GM18520 (cell line): Measurements from ENCODE around the gene CTAGE1.

Experiments
- ATAC-seq: cut with Tn5 transposase; IDR thresholded peaks from one replicate; pipeline ENCODE4 v1.9.1; 2021; ENCODE audit not compliant: unreplicated experiment

Gene CTAGE1

DNA sequence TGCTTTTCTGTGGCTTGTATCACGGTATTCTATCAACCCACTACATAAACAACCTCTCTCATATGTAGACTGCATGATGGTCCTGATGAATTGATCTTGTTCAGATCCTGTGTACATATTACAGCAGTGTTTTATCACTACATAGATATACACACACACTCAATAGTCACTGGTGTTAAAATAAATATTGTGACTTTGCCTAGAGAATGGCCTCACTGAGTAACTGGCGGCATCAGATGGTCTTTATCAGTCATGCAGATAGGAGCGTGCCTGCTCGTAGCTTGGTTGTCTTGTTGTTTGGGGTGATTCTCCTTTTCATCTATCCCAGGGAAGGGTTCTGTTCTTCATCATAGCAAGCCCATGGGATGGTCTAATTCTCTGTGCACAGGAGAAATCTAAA lies 18.4 kb upstream of the CTAGE1 start:
- ATAC-seq = no peak

DNA sequence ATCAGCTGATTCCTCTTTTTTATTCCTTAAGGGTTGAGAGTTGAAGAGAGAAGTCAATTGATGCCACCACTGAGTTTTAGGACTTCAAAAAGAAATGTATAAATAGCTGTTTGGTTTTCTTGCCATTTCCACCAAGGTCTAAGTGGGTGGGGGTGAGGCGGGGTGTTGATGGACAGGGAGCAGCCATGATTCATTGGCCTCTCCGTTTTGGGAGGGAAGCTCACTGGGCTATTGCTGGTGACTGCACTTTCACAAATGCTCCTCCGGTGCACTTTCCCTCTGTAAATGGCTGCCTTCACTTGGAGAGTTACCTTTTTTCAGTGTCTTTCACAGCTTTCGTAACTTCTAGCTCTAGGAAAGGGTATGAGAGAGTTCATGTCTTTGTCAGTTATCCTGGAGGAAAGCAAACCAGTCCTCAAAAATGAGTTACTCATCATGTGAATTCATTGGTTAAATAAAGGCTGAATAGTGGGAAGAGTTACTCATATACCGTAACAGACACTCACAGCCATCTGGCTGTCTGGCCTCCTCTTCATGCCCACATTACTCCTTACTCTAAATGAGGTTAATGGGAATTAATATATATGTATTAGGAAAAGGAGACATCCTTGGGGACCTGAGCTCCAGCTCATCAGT lies 17.4 kb upstream of the CTAGE1 start:
- ATAC-seq = no peak

DNA sequence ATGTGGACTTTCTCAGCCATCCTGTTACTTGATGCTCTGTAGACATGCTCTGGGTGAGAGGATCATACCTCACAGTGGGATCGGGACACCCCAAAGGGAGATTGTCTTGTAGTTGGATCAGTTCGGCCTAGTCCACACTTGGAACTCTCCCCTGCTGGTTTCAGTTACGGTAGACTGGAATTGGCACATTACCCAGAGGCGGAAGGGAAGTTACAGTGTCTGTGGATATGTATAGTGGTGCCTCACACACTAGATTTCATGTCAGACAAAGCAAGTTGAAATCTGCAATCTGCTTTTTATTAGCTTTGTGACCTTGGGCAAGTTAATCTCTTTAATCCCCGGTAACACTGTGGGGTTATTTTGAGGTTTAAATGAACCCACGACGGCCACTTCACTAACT lies 16.2 kb upstream of the CTAGE1 start:
- no peak for ATAC-seq

GRCh38 chr18:22432657-22433137 lies 15.0 kb upstream of the CTAGE1 start:
- ATAC-seq = no peak

- ATAC-seq = no peak
These were observed 11.8 kb upstream of the CTAGE1 start for GRCh38 chr18:22429564-22429963.

DNA sequence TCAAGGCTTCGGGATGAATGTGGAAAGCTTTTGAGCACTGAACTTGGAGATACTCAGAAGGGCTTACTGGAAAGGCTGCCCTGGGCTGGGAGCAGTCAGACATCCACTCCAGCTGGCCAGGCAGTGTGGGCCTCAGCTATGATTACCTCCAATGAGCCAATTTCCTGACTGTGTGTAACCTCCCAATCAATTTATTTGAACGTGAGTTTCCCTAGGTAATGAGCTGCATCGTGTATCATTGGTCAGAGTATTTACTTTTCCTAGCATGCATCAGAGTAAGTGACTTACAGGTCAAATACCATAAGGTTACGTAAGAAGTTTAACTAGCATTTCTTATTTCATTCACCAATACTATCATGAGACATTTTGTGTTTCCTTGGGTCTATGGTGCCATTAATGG lies 11.0 kb upstream of the CTAGE1 start:
- no peak for ATAC-seq

GRCh38 chr18:22427822-22428549 lies 10.3 kb upstream of the CTAGE1 start:
- ATAC-seq = no peak

DNA sequence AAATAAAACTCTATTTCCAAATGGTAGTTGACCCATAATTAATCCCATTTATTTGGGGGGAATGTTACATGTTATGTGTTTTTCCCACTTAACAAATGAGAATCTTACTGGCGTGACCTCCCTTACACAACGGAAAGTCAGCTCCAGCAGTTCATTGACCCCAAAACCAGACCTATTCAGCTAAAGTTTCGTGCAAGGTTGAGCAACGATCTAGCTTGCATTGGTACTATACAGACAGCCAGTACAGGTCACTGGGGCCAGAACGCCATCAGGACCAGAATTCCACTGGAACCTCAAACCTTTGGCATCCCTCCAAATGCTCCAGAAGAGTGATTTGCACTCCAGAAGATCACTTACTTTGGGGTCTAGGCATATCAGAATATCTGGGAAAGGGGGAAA lies 6.8 kb upstream of the CTAGE1 start:
- no peak for ATAC-seq

- no peak for ATAC-seq
These were observed 6.3 kb upstream of the CTAGE1 start for GRCh38 chr18:22423878-22424564.

- no peak for ATAC-seq
These were observed 5.3 kb upstream of the CTAGE1 start for GRCh38 chr18:22422909-22423548.

GRCh38 chr18:22420652-22421051 lies 2.9 kb upstream of the CTAGE1 start:
- ATAC-seq = no peak

GRCh38 chr18:22412176-22412911 lies 5.4 kb downstream of the CTAGE1 start:
- ATAC-seq = no peak

GRCh38 chr18:22411446-22411845 lies 6.3 kb downstream of the CTAGE1 start:
- no peak for ATAC-seq

DNA sequence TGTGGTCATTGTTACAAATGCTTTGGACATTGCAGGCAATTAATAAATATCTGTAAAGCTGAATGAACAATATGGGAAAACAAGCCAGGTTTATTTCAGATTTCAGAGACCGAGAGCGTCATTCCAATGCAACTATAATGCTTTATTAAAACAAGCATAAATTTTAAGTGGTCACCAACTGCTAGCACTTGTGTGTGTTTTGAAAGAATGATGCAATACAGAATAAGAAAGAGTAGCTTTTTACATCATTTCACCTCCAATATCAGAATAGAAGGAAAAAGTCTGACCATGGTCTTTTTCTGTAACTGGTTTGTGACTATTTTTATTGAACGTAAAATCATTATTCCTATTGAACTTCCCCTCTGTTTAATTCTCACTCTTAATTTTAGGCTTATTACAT lies 7.6 kb downstream of the CTAGE1 start:
- ATAC-seq = no peak

DNA sequence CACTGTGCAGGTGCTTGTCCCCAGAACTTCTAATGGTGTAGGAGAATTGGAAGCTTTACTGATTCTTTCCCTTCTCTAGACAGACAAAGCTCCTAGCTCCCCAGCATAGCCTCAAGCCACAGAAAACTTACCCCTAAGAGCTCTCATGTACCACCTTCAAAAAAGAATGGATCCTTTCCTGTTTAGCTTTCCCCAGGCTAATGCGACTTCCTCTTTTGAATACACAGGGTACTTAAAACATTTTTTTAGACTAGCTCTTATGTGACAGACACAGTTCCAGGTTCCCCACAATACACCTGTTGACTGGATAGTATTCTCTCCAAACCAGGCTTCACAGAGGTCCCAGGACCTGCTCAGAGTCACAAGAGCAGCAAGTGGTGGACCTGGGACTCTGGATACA lies 8.3 kb downstream of the CTAGE1 start:
- ATAC-seq = no peak

- ATAC-seq = no peak
These were observed 9.7 kb downstream of the CTAGE1 start for GRCh38 chr18:22408059-22408458.

DNA sequence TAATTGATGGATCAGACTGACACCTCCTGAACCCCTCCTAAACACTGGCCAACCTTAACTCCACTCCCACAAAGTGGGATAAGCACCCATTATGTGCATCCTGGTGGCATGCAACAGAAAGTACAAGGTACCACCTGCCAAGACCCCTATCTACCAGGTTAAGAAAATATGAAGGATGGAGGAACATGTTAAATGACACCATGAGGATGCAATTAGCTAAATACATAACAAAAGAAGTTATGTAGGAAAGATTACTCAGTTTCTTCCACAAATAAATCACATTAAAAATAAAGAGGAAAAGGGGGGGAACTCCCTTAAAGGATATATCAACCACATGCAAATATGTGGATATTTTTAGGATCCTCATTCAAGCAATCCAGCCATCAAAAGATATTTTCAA lies 12.6 kb downstream of the CTAGE1 start:
- no peak for ATAC-seq

DNA sequence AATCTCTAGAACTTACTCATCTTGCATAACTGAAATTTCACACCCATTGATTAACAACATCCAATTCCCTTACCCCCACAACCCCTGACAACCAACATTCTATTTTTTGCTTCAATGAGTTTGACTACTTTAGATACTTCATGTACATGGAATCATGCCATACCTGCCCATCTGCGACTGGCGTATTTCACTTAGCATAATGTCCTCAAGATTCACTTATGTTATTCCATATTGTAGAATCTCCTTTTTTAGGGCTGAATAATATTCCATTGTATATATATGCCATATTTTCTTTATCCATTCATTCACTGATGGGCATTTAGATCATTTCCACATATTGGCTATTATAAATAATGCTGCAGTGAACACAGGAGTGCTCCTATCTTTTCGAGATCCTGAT lies 13.8 kb downstream of the CTAGE1 start:
- ATAC-seq = no peak

- no peak for ATAC-seq
These were observed 17.8 kb downstream of the CTAGE1 start for GRCh38 chr18:22399949-22400348.

DNA sequence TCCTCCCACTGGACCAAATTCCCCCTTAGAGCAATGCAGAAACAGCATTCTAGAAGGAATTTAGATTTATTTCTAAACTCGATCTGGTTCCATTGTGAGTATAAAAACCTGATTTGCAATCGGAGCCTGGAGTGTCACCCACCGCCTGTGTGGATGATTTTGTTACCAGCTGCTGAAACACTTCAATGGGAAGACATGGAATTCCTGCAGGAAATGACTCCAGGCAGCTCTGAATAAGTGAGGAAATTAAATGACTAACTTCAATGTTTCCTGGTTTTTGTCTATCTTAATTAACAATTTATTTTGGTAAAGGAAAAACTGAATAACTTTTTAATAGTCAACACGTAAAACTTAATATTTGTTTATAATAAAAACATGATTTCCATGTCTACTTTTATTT lies 19.3 kb downstream of the CTAGE1 start:
- no peak for ATAC-seq

DNA sequence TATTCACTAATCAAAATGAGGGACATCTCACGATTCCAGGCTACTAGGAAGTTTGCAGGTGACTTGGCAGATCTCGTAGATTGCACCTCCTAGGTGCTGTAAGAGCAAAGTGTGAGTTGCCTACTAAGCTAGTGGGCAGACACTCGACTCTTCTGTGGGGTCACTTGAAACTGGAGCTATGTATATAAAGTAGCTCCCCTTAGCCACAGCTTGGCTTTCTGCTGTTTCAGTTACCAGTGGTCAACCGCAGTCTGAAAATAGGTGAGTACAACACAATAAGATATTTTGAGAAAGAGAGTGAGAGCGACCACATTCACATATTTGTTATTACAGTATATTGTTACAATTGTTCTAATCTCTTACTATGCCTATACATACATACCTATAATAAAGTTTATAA lies 23.3 kb downstream of the CTAGE1 start:
- ATAC-seq = no peak
